GM19438 (cell line): ENCODE measurements around the gene GPR39.

Experiments
- ATAC-seq: cut with Tn5 transposase; IDR thresholded peaks from one replicate; pipeline ENCODE4 v1.9.1; 2021; ENCODE audit warnings: low read depth; ENCODE audit not compliant: unreplicated experiment

Gene GPR39

DNA sequence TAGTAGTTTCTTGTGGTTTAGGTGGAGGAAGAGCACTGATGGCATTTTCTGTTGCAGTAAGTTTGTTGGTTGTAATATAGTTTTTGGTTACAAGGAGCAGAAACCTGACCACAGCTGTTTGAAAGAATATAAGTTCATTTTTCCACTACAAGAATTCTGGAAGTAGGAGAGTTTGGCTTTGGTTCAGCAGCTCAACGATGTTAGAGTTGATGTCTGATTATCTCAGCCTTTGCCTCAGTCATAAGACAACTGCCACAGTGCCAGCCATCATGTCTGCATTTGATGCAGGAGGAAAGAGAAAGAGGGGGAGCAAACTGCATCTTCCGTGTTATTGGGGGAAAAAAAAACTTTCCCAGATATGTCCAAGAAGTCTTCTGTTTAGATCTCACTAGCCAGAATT lies 134.3 kb downstream of the GPR39 start:
- ATAC-seq = no peak

DNA sequence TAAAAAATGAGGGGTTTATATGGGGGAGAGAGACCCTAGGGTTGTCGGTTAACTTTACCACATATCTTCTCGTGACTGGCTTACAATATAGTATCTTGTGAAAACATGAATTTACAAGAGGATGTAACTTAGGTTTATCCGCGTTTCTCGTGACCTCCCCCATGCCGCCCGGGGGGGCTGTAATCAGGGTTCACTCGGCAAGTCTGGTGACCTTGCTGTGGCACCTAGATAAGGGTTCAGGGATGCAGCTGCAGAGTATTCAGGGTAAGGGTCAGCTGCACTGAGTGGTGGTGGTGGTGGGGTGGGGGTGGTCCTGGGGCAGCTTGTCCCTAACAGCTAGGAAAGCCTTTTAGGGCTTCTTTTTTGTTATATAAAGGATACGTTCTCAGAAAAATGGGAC lies 141.1 kb downstream of the GPR39 start:
- no peak for ATAC-seq

DNA sequence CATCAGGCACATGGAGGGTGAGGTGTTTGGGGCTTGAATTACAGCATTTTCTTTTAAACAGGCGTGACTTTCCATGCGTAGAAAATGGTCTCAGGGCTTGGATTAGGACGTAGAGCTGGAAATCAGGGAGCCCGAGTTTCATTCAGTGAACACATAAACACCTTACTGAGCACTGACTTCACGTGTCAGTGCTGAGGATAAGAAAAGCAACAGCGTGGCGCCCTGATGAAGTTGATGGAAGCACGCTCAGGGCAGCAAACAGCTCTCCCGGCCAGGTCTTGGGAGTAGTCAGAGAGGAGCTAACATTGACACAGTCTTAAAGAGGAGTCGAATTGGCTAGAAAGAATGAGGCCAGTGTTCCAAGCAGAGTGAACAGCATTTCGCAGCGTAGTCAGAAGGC lies 142.7 kb downstream of the GPR39 start:
- no peak for ATAC-seq

DNA sequence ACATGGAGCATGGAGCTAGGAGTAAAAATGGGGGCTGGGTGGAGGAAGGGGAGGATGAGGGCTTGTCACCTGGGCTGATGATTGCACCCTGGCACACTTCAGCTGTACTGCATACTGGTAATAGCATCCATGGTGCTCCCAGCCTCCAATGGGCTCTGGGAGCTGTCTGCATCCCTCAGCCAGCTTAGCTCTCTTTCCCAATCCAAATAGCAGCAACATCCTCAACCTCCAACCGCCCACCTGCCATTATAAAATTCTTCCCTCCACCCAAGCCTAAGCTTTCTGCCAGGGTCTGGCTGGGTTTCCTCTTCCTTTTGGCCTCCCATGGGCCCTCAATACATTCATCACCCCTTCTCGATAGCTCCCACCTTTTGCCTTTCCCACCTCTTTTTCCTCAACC lies 143.3 kb downstream of the GPR39 start:
- no peak for ATAC-seq

DNA sequence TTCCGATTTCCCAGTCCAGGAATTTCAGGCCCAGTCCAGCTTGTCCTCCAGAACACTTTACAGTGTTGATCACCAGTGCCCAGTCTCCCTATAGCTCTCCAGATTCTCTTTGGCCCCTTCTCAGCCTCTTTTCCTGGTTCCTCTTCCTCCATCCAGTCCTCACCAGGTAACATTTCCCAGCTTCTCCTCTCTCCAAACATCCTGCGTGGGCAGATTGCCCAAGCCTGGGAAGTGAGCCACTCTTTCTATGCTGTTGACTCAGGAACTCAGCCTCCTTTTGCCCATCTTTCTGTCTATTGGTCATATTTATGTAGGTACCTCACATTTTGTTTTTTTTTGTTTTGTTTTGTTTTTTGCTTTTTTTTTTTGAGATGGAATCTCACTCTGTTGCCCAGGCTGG lies 144.0 kb downstream of the GPR39 start:
- ATAC-seq = no peak

DNA sequence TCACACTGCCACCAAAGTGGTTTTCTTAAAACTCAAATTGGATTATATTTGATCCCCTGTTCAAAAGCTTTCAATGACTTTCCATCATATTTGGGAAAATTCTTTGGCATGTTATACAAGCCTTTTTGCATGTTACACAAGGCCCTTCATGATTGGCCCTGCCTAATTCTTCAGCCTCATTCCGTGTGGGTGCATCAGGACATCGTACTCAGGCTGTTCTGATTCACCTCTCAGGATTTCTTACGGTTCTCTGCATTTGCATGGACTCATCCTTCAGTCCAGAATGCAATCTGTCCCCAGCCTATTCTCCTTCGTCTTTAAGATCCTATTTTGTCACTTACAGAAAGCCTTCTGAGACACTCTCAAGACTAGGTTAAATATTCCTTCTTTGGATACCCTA lies 145.6 kb downstream of the GPR39 start:
- no peak for ATAC-seq

DNA sequence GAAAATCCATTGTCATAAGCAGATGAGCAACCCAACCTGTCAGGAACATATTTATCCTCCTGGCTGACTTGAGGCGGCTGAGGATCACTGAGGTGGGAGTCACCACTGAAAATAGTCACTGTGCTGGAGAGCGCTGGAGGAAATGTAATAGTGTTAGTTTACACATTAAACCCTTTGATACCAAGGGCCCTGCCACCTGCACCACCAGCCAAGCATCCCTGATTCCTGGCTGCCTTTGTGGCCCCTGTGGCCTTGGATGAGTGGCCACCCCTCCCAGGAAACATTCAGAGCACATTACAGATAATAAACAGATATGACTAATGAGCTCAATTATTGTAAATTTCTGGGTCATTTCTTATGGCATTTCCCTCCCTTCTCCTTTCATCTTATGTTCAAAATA lies 147.5 kb downstream of the GPR39 start:
- ATAC-seq = no peak

DNA sequence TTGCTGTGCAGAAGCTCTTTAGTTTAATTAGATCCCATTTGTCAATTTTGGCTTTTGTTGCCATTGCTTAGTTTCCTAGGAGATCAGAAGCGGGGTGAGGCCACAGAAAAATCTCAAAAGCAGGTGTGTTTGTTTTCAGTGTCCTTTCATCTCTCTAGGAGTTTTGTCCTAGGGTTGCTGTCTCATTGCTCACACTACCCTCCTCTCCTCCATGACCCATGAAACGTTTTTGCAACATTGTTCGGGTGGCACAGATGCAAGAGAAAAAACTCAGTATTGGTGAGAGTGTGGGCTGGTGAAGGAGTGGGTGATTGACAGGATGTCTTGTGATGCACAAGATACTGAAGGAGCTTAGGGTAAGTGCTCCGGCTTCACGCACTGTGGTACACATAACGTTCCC lies 149.8 kb downstream of the GPR39 start:
- ATAC-seq = no peak

DNA sequence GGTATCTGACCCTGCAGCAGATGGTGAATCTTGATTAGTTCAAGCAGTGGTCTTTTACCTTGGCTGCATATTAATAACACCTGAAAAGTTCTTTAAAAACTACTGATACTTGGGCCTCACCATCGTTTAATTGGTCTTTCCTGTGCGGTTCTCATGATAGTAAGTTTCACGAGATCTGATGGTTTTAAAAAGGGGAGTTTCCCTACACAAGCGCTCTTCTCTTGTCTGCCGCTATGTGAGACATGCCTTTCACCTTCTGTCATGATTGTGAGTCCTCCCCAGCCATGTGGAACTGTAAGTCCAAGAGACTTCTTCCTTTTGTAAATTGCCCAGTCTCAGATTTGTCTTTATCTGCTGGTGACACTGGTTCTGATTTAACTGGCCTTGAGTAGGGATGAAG lies 151.1 kb downstream of the GPR39 start:
- ATAC-seq = no peak

DNA sequence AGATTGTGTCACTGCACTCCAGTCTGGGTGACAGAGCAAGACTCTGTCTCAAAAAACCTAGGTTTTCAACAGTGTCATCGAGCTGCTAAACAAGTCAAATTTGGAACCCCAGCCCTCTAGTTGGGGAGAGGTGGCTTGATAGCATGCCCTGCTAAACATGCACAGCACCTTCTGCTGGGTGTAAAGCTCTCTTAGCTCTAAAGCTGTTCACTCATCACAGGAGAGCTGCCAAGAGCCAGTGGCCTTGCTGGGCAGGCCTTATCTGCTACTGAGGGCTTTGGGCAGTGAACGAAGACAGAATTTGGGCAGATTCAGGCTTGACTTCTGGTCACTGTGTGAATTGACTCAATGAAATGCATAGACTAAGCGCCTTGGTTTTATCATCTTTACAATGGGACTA lies 152.1 kb downstream of the GPR39 start:
- ATAC-seq = no peak

DNA sequence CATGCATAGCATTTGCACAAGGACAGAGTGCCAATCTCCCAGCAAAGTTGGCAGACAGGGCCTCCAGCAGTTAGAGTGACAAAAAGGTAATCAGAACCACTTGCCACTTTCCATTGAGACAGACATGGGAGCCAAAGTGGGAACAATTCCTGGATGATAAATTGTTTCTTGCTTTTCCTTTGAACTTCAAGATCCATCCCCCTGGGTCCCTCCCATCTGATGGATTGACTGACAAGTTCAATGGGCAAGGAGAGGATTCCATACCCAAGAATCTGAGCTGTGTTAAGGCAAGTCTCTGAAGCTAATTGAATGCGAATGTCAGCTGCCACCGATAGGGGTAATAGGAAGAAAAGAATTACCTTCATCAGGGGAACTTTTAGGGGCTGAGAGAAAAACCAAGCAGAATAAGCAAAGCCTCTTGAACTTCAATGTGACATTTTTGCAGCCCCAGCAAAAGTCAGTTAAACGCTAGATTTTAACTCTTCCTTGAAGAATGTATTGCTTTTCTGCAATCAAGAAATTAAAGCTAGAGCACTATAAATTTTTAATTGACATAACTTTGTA lies 156.9 kb downstream of the GPR39 start:
- no peak for ATAC-seq

DNA sequence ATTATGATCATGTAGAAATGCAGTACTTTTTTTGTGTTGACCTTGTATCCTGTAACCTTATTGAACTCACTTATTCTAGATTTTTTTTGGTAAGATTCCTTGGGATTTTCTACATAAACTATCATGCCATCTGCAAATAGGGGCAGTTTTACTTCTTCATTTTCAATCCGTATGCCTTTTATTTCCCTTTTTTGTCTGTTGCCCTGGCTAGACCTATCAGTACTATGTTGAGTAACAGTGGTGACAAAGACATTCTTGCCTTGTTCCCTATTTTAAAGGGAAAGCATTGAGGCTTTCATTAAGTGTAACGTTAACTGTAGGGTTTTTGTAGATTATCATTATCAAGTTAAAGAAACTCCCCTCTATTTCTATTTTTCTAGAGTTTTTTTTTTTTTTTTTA lies 161.1 kb downstream of the GPR39 start:
- no peak for ATAC-seq

DNA sequence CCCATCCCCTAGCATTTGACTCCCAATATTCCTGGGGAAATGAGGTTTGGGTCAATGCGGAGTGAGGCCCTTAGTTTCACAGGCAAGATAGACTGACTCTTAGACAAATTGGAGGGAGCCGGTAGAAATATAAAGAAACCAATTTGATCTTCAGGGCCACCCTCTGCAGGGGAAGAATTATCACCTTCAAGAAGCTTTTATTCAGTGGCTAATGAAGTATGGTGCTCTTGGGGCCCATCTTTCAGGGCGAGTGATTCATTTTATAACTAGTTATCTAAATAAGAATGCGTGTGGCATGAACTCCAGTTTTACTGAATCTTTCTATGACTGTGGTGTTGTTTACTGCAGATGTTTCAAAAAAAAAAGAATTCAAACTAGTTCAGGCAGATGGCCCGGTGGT lies 165.0 kb downstream of the GPR39 start:
- no peak for ATAC-seq

DNA sequence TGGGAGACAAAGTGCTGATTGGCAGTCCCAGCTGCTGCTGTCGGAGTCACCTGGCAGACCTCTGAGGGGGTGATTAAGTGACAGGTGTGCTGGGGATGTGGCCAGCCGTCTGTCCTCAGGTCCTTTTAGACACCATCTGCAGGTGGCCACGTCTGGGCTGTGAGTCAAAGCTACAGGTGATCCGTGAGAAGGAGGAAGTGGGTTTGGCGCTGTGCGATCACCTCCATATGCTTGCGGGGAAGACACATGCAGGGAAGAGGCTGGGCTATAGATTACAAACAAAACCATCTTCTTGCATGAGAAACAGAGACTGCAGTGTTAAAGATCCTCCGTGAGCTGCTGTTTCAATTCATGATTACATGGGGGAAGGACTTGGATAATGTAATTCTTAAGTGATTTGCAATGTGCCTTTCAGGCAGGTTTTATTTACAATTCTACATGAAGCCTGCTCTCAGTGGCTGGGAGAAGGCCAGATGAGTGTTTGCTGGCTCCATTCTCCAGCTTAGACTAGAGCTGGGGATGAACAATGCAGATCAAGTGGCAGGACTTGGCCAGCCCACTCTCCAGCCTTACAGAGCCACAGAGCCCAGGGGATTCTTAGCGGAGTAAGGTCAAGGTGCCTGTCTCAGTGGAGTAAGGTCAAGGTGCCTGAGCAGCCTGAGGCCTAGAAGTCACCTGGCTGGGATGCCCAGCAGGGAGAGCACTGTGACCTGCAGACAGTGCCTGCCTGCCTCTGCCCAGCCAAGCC lies 165.6 kb downstream of the GPR39 start:
- no peak for ATAC-seq

DNA sequence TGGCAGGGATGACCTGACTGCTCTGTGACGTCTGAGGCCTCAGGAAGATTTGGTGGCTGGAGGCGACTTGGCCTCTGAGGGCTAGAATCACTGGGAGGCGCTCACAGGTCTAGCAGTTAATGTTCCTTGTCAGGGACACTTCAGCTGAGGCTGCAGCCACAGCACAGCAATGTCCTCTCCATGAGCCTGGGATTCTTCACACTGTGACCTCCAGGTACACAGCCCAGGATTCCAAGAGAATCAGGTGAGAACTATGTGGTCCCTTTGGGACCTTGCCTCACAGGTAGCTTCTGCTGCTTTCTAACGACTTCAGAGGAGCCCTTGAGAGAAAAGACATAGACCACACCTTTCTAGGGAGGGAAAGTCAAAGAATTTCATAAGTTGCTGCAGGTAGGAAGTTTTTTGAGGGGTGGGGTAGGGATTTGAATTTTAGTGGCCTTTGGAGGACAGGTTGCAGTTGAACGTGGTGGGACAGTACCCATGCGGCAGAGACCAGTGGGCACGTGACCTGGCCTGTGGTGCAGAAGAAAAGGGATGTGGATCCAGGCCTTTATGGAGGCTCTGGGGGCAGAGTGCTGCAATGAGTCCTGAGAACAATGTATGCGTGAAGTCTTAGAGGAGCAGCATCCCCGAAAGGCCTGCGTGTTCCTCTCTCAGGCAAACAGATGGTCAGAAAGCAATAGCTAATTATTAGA lies 167.2 kb downstream of the GPR39 start:
- no peak for ATAC-seq

DNA sequence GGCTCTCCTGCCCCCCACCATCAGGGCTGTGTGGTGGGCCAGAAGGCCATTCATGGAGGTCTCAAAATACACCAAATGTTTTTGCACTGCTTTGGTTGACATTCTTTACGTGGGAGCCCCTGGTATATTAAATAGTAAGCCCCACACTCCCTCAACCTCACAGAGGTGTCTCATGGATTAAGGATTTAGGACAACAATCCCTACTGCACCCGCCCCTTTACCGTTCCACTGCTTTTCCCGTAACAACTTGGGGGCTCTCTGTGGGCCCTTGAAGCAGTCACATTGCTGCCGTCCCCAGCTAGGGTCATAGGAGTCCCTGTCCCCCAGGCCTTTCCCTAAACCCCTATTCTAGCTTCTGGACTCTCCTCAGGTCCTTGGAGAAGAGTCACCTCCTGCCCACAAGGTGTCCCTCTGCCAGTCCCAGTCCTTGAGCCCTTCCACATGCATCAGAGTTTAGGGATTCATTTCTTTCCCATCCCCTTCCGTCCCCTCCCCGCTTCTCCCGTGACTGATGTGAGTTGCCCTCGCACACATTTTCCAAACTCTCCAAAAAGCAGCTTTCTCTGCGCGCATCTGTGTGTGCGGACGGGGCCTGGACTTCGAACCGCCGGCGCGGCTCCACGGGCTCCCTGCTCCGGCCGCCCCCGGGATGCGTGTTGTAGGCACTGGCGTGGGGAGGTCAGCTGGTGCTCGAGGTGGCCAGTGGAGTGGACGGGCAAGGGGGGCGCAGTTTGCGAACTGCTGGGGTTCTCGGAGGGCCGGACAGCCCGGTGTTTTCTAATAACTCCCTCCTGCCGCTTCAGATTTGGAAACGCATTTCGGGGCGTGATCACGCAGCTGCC lies 168.6 kb downstream of the GPR39 start:
- no peak for ATAC-seq

DNA sequence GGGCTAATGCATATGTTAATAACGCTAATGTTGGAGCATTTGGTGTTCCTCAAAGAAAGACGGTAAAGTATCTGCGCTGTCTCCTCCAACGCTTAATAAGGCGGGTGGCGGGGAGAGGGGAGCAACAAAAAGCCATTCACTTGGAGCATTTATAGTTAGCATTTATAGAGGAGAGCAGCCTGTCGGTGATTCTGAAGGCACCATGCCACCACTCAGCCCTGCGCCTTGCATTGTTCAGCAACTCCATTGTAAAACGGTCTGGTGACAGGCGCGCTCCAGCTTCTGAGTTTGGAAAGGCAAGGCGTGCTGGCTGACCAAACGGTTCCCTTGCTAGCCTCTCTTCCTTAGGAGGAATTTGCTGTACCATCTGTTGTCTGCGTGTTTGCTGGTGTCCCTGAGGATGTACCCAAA lies 169.5 kb downstream of the GPR39 start:
- ATAC-seq = no peak

DNA sequence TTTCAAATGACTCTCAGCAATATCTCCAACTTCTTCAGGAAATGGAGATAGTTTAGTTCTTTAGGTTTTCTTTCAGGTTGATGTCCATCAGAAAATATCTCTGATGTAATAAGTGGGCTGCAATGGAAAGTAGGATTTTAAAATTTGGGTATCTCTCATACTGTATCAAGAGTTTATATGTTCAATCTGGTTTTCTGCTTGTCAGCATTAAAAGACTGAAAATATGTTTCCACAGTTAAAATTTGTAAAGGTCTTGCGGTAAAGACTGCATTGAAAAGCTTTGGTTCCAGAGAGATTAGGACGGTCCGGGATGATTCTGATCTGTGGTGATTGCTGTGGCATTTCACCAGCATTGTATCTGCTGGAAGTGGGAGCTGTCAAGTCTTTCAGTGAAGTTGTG lies 170.2 kb downstream of the GPR39 start:
- ATAC-seq = no peak

DNA sequence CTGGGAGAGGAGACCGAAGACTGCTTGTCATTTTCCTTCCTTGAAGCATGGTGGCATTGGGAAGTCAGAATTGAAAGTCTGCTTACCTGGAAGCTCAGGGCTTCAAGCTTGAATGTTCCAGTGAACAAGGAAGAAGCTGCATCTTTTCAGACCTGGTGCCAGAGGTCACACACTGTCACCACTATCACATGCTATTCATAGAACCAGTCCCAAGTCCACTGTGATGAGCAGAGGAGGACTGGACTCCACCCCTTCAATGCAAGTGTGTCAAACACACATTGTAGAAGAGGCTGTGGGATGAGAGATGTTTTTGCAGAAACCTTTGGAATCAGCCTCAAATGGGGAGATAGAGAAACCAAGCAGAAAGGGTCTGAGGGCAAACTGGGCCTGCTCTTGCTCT lies 172.0 kb downstream of the GPR39 start:
- no peak for ATAC-seq

DNA sequence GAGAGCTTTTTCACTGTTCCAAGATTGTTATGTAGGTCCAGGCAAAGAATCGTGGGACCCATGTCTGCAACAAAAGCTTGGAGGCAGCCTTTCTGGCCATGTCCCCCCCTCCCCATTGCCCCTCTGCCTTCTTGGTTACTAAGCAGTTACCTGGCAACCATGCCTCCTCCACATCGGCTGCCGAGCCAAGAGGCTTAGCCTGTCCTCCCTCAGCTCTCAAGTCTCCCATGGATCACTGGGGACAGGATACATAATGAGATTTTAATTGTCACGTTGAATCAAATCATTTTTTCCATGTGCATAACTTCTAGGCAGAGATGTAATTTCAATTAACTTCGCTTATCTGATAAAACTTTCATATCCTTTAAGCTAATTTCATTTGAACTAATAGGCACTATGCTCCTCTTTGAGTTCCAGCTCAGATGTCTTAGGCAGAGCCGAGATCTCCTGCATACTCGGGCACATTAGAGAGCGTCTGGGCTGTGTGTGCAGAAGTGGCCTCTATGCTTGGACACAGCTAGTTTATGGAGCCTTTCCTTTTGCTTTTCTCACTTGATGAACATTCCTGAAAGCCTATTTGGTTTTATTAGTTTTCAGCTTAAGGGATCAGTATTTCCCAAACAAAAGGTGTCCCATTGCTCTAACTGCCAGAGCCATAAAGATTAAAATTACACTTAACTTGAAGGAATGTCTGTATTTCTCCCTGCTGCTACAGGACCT lies 172.7 kb downstream of the GPR39 start:
- ATAC-seq = no peak

DNA sequence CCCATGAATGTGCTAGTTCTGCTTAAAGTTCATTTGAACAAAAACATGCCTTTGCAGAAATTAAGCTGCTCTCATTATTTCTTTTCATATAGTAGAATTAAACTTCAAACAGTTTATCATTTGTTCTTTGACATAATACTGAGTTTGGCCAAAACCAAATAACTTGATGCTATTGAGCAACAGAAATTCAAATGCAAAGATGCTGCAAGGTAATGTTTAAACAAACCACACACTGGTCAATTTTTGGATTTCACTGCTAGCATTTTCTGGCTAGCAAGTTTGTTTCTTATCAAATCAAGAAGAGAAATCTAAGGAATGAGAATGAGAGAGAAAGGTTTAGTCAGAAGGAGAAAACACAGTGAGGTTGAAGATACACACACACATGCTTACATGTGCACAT lies 173.4 kb downstream of the GPR39 start:
- no peak for ATAC-seq
